CD4-positive, alpha-beta T cell treated with Interleukin-2 at 100 ng/mL for 4 hours (primary cell): ENCODE data around the gene AGR2.
A peak's percentile ranks its signal among the peaks of the same experiment; 100 is the strongest.
"Not testable (repeated sequence)": the region's sequence is repeated elsewhere in the genome, so short reads cannot be mapped to it uniquely, and the experiment has no call there.

Source experiments
- DNase-seq: peaks from one replicate; pipeline ENCODE4 v3.0.0-alpha.2; 2020; ENCODE audit warnings: low spot score

Gene AGR2

GRCh38 chr7:16773884-16774283, 30.9 kb downstream of the AGR2 start:
- no peak for DNase-seq

- DNase-seq: no peak
These were observed 31.5 kb downstream of the AGR2 start for GRCh38 chr7:16773326-16773725.

- DNase-seq: no peak
These were observed 34.0 kb downstream of the AGR2 start for GRCh38 chr7:16770657-16771329.

GRCh38 chr7:16769994-16770393, 34.8 kb downstream of the AGR2 start:
- not testable (repeated sequence) for DNase-seq

GRCh38 chr7:16765436-16765859, 39.4 kb downstream of the AGR2 start:
- no peak for DNase-seq

GRCh38 chr7:16764942-16765341, 39.9 kb downstream of the AGR2 start:
- no peak for DNase-seq

GRCh38 chr7:16762177-16762576, 42.6 kb downstream of the AGR2 start:
- DNase-seq: no peak

GRCh38 chr7:16759840-16760239, 45.0 kb downstream of the AGR2 start:
- no peak for DNase-seq

GRCh38 chr7:16758631-16759611, 45.9 kb downstream of the AGR2 start:
- no peak for DNase-seq

- DNase-seq: no peak
These were observed 46.8 kb downstream of the AGR2 start for GRCh38 chr7:16758036-16758435.

GRCh38 chr7:16755397-16755796, 49.4 kb downstream of the AGR2 start:
- DNase-seq: no peak

GRCh38 chr7:16754856-16755317, 49.9 kb downstream of the AGR2 start:
- DNase-seq: no peak

GRCh38 chr7:16753932-16754855, 50.6 kb downstream of the AGR2 start:
- DNase-seq: no peak

GRCh38 chr7:16753102-16753931, 51.5 kb downstream of the AGR2 start, which contains the start of gene TSPAN13:
Gene TSPAN13, plus strand, starts transcription at chr7:16753755. Its CDS starts 213 bp downstream, at chr7:16753968.
- DNase-seq: peak; percentile 32

- no peak for DNase-seq
These were observed 57.7 kb downstream of the AGR2 start for GRCh38 chr7:16747102-16747501.

GRCh38 chr7:16745645-16746044, 59.2 kb downstream of the AGR2 start:
- no peak for DNase-seq

- no peak for DNase-seq
These were observed 60.1 kb downstream of the AGR2 start for GRCh38 chr7:16744518-16745250.

GRCh38 chr7:16743236-16743635, 61.6 kb downstream of the AGR2 start:
- DNase-seq: no peak

- no peak for DNase-seq
These were observed 62.3 kb downstream of the AGR2 start for GRCh38 chr7:16742547-16742946.
